Measurements from ENCODE around the gene KRT40.

- no peak for TF ChIP-seq POLR2AphosphoS5 (IDR thresholded peaks at IDR 0.05; ENCODE audit: low read depth, low read length)
- TF ChIP-seq, protein P1, sequence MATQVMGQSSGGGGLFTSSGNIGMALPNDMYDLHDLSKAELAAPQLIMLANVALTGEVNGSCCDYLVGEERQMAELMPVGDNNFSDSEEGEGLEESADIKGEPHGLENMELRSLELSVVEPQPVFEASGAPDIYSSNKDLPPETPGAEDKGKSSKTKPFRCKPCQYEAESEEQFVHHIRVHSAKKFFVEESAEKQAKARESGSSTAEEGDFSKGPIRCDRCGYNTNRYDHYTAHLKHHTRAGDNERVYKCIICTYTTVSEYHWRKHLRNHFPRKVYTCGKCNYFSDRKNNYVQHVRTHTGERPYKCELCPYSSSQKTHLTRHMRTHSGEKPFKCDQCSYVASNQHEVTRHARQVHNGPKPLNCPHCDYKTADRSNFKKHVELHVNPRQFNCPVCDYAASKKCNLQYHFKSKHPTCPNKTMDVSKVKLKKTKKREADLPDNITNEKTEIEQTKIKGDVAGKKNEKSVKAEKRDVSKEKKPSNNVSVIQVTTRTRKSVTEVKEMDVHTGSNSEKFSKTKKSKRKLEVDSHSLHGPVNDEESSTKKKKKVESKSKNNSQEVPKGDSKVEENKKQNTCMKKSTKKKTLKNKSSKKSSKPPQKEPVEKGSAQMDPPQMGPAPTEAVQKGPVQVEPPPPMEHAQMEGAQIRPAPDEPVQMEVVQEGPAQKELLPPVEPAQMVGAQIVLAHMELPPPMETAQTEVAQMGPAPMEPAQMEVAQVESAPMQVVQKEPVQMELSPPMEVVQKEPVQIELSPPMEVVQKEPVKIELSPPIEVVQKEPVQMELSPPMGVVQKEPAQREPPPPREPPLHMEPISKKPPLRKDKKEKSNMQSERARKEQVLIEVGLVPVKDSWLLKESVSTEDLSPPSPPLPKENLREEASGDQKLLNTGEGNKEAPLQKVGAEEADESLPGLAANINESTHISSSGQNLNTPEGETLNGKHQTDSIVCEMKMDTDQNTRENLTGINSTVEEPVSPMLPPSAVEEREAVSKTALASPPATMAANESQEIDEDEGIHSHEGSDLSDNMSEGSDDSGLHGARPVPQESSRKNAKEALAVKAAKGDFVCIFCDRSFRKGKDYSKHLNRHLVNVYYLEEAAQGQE (IDR thresholded peaks at IDR 0.05; ENCODE audit: insufficient read depth in 1 of 2, low read depth in 2 of 2, low read length in 1 of 2), result no peak
- no peak for TF ChIP-seq CTCF (IDR thresholded peaks at IDR 0.05)
Observed at GRCh38 chr17:40931311-40931710, 52.8 kb downstream of the KRT40 start.
